Neural progenitor cell (in vitro differentiated cells): ENCODE data around the gene ARHGAP26.

ENCODE experiments used
- EZH2 ChIP-seq: fragments of 200-600 bp; sonication (generic); IDR thresholded peaks from 2 replicates; pipeline ENCODE4 v1.6.1; 2017; ENCODE audit warnings: antibody characterized with exemption, mild to moderate bottlenecking, moderate library complexity
- EZH2phosphoT487 ChIP-seq: fragments of 200-600 bp; sonication (generic); IDR thresholded peaks from 2 replicates; pipeline ENCODE4 v1.6.1; 2017; ENCODE audit warnings: antibody characterized with exemption
- TF ChIP-seq, protein P1 (sequence below): fragments of 200-600 bp; sonication (generic); IDR thresholded peaks from 2 replicates; pipeline ENCODE4 v1.5.1; 2017; ENCODE audit warnings: antibody characterized with exemption, mild to moderate bottlenecking

DNA sequence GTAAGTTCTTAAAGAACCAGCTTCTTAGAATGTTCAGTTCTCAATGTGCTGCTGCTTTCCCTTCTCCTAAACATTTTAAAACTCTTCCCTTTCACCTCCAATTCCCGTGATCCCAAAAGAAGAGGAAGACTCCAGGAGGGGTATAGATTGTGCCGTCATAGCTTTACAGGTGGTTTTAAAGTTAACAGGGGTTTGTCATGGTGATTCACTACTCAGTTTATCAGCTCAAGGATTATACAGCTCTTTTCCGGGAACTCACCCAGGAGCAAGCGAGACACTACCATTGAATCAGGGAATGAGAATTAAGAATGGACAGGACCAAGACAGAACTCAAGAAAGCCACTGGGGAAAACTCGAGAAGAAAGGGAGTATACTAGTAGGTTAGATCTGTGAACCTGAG lies 454.5 kb downstream of the ARHGAP26 start:
- TF ChIP-seq, protein P1, sequence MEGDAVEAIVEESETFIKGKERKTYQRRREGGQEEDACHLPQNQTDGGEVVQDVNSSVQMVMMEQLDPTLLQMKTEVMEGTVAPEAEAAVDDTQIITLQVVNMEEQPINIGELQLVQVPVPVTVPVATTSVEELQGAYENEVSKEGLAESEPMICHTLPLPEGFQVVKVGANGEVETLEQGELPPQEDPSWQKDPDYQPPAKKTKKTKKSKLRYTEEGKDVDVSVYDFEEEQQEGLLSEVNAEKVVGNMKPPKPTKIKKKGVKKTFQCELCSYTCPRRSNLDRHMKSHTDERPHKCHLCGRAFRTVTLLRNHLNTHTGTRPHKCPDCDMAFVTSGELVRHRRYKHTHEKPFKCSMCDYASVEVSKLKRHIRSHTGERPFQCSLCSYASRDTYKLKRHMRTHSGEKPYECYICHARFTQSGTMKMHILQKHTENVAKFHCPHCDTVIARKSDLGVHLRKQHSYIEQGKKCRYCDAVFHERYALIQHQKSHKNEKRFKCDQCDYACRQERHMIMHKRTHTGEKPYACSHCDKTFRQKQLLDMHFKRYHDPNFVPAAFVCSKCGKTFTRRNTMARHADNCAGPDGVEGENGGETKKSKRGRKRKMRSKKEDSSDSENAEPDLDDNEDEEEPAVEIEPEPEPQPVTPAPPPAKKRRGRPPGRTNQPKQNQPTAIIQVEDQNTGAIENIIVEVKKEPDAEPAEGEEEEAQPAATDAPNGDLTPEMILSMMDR, result no peak
- TF ChIP-seq EZH2 (no peak), EZH2phosphoT487 (no peak)
